NOMO-1 treated with dmso at 0.1 percent for 144 hours (cell line): ENCODE measurements around the gene CMIP.
A peak's percentile ranks its signal among the peaks of the same experiment; 100 is the strongest.
"Not testable (repeated sequence)": the region's sequence is repeated elsewhere in the genome, so short reads cannot be mapped to it uniquely, and the experiment has no call there.

Experiments
- DNase-seq: peaks from one replicate; lab custom pipeline; 2025; ENCODE audit not compliant: unreplicated experiment; lab: John Stamatoyannopoulos, UW

Gene CMIP

GRCh38 chr16:81731649-81732048, 287.0 kb downstream of the CMIP start:
- no peak for DNase-seq

GRCh38 chr16:81732699-81733098, 288.1 kb downstream of the CMIP start:
- DNase-seq: no peak

- no peak for DNase-seq
Measured at GRCh38 chr16:81733295-81733694, 288.7 kb downstream of the CMIP start.

GRCh38 chr16:81734632-81735434, 290.2 kb downstream of the CMIP start:
- DNase-seq: no peak

GRCh38 chr16:81737885-81738536, 293.4 kb downstream of the CMIP start:
- DNase-seq: peak; percentile 63

- DNase-seq: peak; percentile 96
Measured at GRCh38 chr16:81738783-81739496, 294.3 kb downstream of the CMIP start.

- DNase-seq: peak; percentile 18
Measured at GRCh38 chr16:81739503-81739902, 294.9 kb downstream of the CMIP start.

- DNase-seq: peak; percentile 47
Measured at GRCh38 chr16:81740169-81740568, 295.6 kb downstream of the CMIP start.

- not testable (repeated sequence) for DNase-seq
Measured at GRCh38 chr16:81741430-81741770, 296.8 kb downstream of the CMIP start.

- DNase-seq: no peak
Measured at GRCh38 chr16:81744385-81744784, 299.8 kb downstream of the CMIP start.

- DNase-seq: no peak
Measured at GRCh38 chr16:81744911-81745310, 300.3 kb downstream of the CMIP start.

- DNase-seq: peak; percentile 19
Measured at GRCh38 chr16:81745704-81746558, 301.3 kb downstream of the CMIP start.

GRCh38 chr16:81746566-81746965, 302.0 kb downstream of the CMIP start:
- no peak for DNase-seq

GRCh38 chr16:81748476-81749198, 304.0 kb downstream of the CMIP start:
- DNase-seq: no peak

GRCh38 chr16:81752225-81752875, 307.7 kb downstream of the CMIP start:
- DNase-seq: peak; percentile 97

GRCh38 chr16:81752876-81753227, 308.2 kb downstream of the CMIP start:
- no peak for DNase-seq

- DNase-seq: no peak
Measured at GRCh38 chr16:81754858-81755257, 310.2 kb downstream of the CMIP start.

GRCh38 chr16:81755915-81756614, 311.5 kb downstream of the CMIP start:
- peak; percentile 19 for DNase-seq

GRCh38 chr16:81756615-81757356, 312.2 kb downstream of the CMIP start:
- no peak for DNase-seq
